Effector CD8-positive, alpha-beta T cell (primary cell): ENCODE measurements around the gene CCDC51.
A peak's percentile ranks its signal among the peaks of the same experiment; 100 is the strongest.
"Not testable (repeated sequence)": the region's sequence is repeated elsewhere in the genome, so short reads cannot be mapped to it uniquely, and the experiment has no call there.

Experiments used
- DNase-seq: peaks from one replicate; lab custom pipeline; 2025; lab: John Stamatoyannopoulos, UW

The CCDC51 gene

GRCh38 chr3:48406443-48407431 is 33.2 kb downstream of the CCDC51 start:
- no peak for DNase-seq

GRCh38 chr3:48405971-48406370 is 33.9 kb downstream of the CCDC51 start:
- no peak for DNase-seq

GRCh38 chr3:48405343-48405881 is 34.5 kb downstream of the CCDC51 start:
- no peak for DNase-seq

GRCh38 chr3:48404440-48405342 is 35.2 kb downstream of the CCDC51 start:
- no peak for DNase-seq

GRCh38 chr3:48403533-48404439 is 36.1 kb downstream of the CCDC51 start:
- no peak for DNase-seq

- no peak for DNase-seq
Observed at GRCh38 chr3:48402907-48403306, 37.0 kb downstream of the CCDC51 start.

- no peak for DNase-seq
Observed at GRCh38 chr3:48402281-48402732, 37.6 kb downstream of the CCDC51 start.

- DNase-seq: not testable (repeated sequence)
Observed at GRCh38 chr3:48401434-48401901, 38.5 kb downstream of the CCDC51 start.

- DNase-seq: peak; percentile 55
Observed at GRCh38 chr3:48400824-48401433, 39.0 kb downstream of the CCDC51 start.

- DNase-seq: no peak
Observed at GRCh38 chr3:48399387-48400172, 40.3 kb downstream of the CCDC51 start.

- no peak for DNase-seq
Observed at GRCh38 chr3:48398701-48399386, 41.1 kb downstream of the CCDC51 start.

GRCh38 chr3:48397767-48398681 is 41.9 kb downstream of the CCDC51 start:
- no peak for DNase-seq

GRCh38 chr3:48395714-48396113 is 44.2 kb downstream of the CCDC51 start:
- DNase-seq: no peak

GRCh38 chr3:48394391-48394790 is 45.5 kb downstream of the CCDC51 start:
- no peak for DNase-seq

- DNase-seq: no peak
Observed at GRCh38 chr3:48388966-48389365, 51.0 kb downstream of the CCDC51 start.

- DNase-seq: no peak
Observed at GRCh38 chr3:48387634-48388033, 52.3 kb downstream of the CCDC51 start.
